Pancreas (tissue), 10 donors: Measurements from ENCODE around the gene CRIM1. TPM values are rescaled to one million over a fixed set of nuclear protein-coding genes. Genes with fewer than 3 reads are reported as not detected.

Source experiments
- ATAC-seq, 4 donors: fragments of 200-7000 bp; cut with Tn5 transposase; one replicate each; pipeline versions ENCODE4 v1.8.0 to v1.9.1; 2020; ENCODE audit warnings: mild to moderate bottlenecking in 4 of 4, moderate library complexity in 4 of 4
- DNase-seq, 6 donors: peaks; one replicate each; pipeline ENCODE4 v3.0.0-alpha.2; 2020
- FAIRE-seq: peaks from 2 replicates; lab custom pipeline; 2012; peaks lifted over from hg19 to GRCh38; lab: Jason Lieb, UNC
- H3K27ac ChIP-seq, 4 donors: fragments of 200-600 bp; sonication (generic); 1 replicate in 3 of 4; 2 replicates in 1 of 4; pipeline versions ENCODE4 v1.5.0 to v1.8.0; 2020
- H3K27me3 ChIP-seq, 4 donors: fragments of 200-600 bp; one replicate each; pipeline ENCODE4 v1.8.0; 2021
- H3K36me3 ChIP-seq, 3 donors: fragments of 200-600 bp; sonication (generic) in 1 of 3; one replicate each; pipeline versions ENCODE4 v1.5.0 to v1.8.0; 2020 to 2021
- H3K4me1 ChIP-seq, 3 donors: fragments of 200-600 bp; one replicate each; pipeline ENCODE4 v1.8.0; 2021
- H3K4me3 ChIP-seq, 4 donors: fragments of 200-600 bp; sonication (generic) in 2 of 4; one replicate each; pipeline versions ENCODE4 v1.5.0 to v1.8.0; 2020 to 2021
- H3K9me3 ChIP-seq, 4 donors: fragments of 200-600 bp; one replicate each; pipeline ENCODE4 v1.8.0; 2021
- WGBS, 2 donors: extraction: QIAGEN DNeasy Blood & Tissue Kit; methylation state at CpG; one replicate each; pipeline ENCODE4 v1.1.7; 2013; 5-methylcytosine and 5-hydroxymethylcytosine counted together
- intact Hi-C, 3 donors: fragments of 100-400 bp; cut with DNase I; formaldehyde crosslinking; loops; one replicate each; pipeline versions ENCODE4 v1.11.1 to v1.14.2; 2022
- polyA plus RNA-seq, 2 donors: library from polyadenylated mRNA; stranded (reverse); fragments of 200-250 nt; gene quantifications; one replicate each; pipeline ENCODE4 v1.2.3, GENCODE V29; 2013
- total RNA-seq, 6 donors: library from RNA; stranded (reverse); fragmentation: NEBNext Ultra II Directional in 4 of 6; extraction: Animal tissue kit (Norgen Biotek cat#: 25700) in 4 of 6; gene quantifications; one replicate each; pipeline versions ENCODE4 v1.2.1 to v1.2.4, GENCODE V29; 2021 to 2023
- TF ChIP-seq, protein P1 (sequence below), 4 donors: fragments of 200-600 bp; sonication (generic) in 3 of 4; IDR thresholded peaks; one replicate each; pipeline versions ENCODE4 v1.5.0 to v1.8.0; 2021; ENCODE audit warnings: antibody characterized with exemption in 4 of 4
- donor health status: healthy with polysubstance abuse.
- donor health status: DM: no; HTN: no; CAD: no; lungs with moderate emphysema.
- donor health status: DM: no; HTN: no; CAD: no.
- donor health status: control.
- donor health status: control.
- donor health status: Bipolar disorder and iron deficiency.
- donor health status: DM: yes; HTN: yes; CAD: no.
- donor health status: DM: no; HTN: no; CAD: no.
- donor health status: DM: no; HTN: no; CAD: no.
- donor health status: DM: yes; HTN: yes; CAD: no.

Gene CRIM1
- total and polyA plus RNA-seq, 8 donors = 5.2 to 29.1 (median 20.2) TPM

DNA sequence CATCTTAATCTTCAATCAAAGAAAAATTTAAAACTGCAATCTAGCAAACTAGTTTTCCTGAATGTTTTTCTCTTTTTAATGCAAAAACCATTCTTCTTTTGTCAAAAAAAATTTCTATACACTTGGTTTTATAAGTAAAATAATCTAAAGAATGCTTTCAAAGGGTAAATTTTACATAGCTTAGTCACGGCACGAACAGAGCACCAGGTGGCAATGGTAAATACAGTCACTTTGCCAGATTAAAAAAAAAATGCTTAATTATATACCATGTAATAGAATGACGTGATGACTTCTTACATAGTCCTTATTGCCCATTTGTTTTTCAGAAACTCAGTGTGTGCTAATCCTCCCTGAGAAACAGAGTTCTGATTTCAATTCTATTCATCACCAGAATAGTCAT lies 232.0 kb downstream of the CRIM1 start:
- intact Hi-C loops = no loop called here
- Histone ChIP-seq H3K27ac (no peak overlapping the region), H3K9me3 (no peaks in the 10 kb centered on the region), H3K27me3 (no peaks in the 10 kb centered on the region), H3K36me3 (no peaks in the 10 kb centered on the region), H3K4me1 (peaks cover 0 to 1% (median 0%) of the 10 kb centered on the region in 3 donors), H3K4me3 (no peak overlapping the region)
- TF ChIP-seq, protein P1, sequence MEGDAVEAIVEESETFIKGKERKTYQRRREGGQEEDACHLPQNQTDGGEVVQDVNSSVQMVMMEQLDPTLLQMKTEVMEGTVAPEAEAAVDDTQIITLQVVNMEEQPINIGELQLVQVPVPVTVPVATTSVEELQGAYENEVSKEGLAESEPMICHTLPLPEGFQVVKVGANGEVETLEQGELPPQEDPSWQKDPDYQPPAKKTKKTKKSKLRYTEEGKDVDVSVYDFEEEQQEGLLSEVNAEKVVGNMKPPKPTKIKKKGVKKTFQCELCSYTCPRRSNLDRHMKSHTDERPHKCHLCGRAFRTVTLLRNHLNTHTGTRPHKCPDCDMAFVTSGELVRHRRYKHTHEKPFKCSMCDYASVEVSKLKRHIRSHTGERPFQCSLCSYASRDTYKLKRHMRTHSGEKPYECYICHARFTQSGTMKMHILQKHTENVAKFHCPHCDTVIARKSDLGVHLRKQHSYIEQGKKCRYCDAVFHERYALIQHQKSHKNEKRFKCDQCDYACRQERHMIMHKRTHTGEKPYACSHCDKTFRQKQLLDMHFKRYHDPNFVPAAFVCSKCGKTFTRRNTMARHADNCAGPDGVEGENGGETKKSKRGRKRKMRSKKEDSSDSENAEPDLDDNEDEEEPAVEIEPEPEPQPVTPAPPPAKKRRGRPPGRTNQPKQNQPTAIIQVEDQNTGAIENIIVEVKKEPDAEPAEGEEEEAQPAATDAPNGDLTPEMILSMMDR (IDR thresholded peaks at IDR 0.05) = no peak
- FAIRE-seq = no peak
- ATAC-seq = no peak
- WGBS, 2 donors = 79 to 87% methylated on average over 3 of the region's 3 CpGs
- DNase-seq = no peak

DNA sequence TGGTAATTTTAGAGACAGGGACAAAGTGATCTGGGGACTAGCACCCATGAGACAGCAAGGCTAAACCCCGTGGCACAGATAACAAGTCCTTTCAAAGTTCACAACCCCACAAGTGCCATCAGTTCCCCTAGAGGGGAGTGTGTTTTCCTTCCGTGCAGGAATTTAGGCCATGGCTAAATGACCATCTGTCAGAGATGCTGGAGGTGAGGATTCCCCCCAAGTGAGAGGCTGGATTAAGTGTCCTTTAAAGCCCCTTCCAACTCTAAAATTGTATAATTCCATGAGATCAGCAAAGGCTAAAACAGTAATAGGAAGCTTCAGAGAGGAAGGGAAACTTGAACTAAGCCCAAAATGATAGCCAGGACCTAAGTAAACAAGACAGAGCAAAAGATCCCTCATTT lies 233.7 kb downstream of the CRIM1 start:
- DNase-seq (no peak), FAIRE-seq (no peak), ATAC-seq (peak in 2 of 4 donors; percentile 18 to 23)
- TF ChIP-seq, protein P1 (IDR thresholded peaks at IDR 0.05) = no peak
- intact Hi-C loops = no loop called here
- Histone ChIP-seq H3K36me3 (no peaks in the 10 kb centered on the region), H3K9me3 (no peaks in the 10 kb centered on the region), H3K27me3 (no peaks in the 10 kb centered on the region), H3K4me3 (no peak overlapping the region), H3K27ac (no peak overlapping the region), H3K4me1 (no peaks in the 10 kb centered on the region)
- 60 to 68% methylated on average over 2 of the region's 2 CpGs for WGBS, 2 donors

DNA sequence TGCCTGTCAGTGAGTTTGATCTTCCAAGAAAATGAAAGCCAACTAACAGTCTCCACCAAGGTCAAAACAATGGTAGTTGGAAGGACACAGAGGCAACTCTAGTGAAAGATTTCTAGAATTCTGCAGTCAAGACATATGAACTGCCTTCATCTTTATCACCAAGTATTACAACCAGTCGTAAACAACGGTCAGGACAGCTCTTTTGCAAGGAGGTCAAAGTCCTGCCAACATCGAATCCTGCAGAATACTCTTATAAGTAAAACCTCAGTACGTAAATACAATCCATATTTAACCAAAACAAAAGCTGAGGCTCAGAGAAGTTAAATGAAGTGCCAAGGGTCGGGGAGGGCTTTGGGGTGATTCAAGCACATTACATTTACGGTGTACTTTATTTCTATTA lies 239.3 kb downstream of the CRIM1 start:
- TF ChIP-seq, protein P1 (IDR thresholded peaks at IDR 0.05) = no peak
- FAIRE-seq (no peak), DNase-seq (no peak), ATAC-seq (no peak)
- no peaks in the 10 kb centered on the region for H3K9me3 ChIP-seq
- H3K4me3 ChIP-seq = no peak overlapping the region
- no peaks in the 10 kb centered on the region for H3K36me3 ChIP-seq
- 69 to 72% methylated on average over 6 of the region's 6 CpGs for WGBS, 2 donors
- no peaks in the 10 kb centered on the region for H3K27me3 ChIP-seq
- peaks cover 0 to 13% (median 3%) of the 10 kb centered on the region in 3 donors for H3K4me1 ChIP-seq
- no peak overlapping the region for H3K27ac ChIP-seq
- intact Hi-C loops = no loop called here

DNA sequence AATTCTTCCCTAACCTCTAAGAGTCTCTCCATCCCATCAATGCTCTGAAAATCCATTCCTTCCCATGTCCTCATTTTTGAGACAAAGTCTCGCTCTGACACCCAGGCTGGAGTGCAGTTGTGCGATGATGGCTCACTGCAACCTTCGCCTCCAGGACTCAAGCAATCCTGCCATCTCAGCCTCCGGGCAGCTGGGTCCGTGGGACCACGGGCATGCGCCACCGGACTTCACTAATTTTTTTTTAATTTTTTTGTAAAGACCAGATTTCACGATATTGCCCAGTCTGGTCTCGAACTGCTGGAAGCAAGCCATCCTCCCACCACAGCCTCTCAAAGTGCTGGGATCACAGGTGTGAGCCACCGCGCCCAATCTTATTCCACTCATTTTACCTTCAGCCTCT lies 240.8 kb downstream of the CRIM1 start:
- H3K4me3 ChIP-seq = peak overlapping the region in 2 of 4 donors; percentile 100
- no peak for DNase-seq

DNA sequence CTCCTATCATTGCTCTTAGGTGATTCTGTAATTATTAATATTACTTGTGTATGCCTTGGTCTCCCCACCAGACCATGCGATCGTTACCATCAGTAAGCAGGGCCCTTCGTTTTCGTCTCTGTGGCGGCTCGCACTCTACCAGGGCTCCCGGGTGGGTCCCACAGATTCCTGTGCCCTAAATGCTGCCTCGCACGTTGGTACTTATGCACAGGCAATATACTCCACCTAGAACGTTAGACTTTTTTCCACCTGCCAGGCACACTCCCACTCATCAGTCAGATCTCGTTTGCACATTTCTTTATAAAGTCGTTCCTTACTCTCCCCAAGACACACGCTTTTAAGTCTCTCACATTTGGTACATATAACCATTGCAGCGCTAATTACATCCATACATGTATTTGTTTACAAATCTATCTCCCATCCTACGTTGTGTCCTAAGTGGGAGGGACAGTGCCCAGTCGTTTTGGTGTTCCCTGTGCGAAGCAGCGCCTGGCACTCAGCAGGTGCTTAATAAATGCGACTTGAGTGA lies 241.5 kb downstream of the CRIM1 start:
- H3K27ac ChIP-seq = peak overlapping the region in 2 of 4 donors; percentile 93 to 97
- no peak for FAIRE-seq
- no peak for DNase-seq

More for the DNA sequence above, 240.8 kb downstream of the CRIM1 start:
- ATAC-seq = no peak
- 95 to 96% methylated on average over 12 of the region's 12 CpGs for WGBS, 2 donors
- no peak for FAIRE-seq
- no peaks in the 10 kb centered on the region for H3K27me3 ChIP-seq
- no peak overlapping the region for H3K27ac ChIP-seq
- peaks cover 0 to 13% (median 3%) of the 10 kb centered on the region in 3 donors for H3K4me1 ChIP-seq
- H3K36me3 ChIP-seq = no peaks in the 10 kb centered on the region
- intact Hi-C loops = no loop called here
- H3K9me3 ChIP-seq = no peaks in the 10 kb centered on the region
- TF ChIP-seq, protein P1 (IDR thresholded peaks at IDR 0.05) = no peak

More for the DNA sequence above, 241.5 kb downstream of the CRIM1 start:
- Histone ChIP-seq H3K4me1 (peaks cover 0 to 13% (median 3%) of the 10 kb centered on the region in 3 donors), H3K4me3 (peak overlapping the region; percentile 99 to 100 (median 100)), H3K27me3 (no peaks in the 10 kb centered on the region), H3K9me3 (no peaks in the 10 kb centered on the region), H3K36me3 (no peaks in the 10 kb centered on the region)
- WGBS, 2 donors = 24 to 25% methylated on average over 19 of the region's 19 CpGs
- no peak for ATAC-seq
- TF ChIP-seq, protein P1 (IDR thresholded peaks at IDR 0.05) = no peak
- intact Hi-C loops = no loop called here
